Measurements from ENCODE around the gene RPL3. TPM values are rescaled to one million over a fixed set of nuclear protein-coding genes. Genes with fewer than 3 reads are reported as not detected.

RPL3 gene
- total and polyA plus RNA-seq, 2 of the 4 experiments (the other 2 are of a cell fraction), result 2,871 to 3,312 TPM

- peaks cover 8 to 56% of the 10 kb centered on the region in 2 experiments for H3K79me1 ChIP-seq (ENCODE audit: low read depth in 1 of 2, low read length in 2 of 2)
- peak overlapping the region; percentile 21; the same call in 1 of the 2 replicates for H3K18ac ChIP-seq (ENCODE audit: low read depth, low read length)
- H2AK5ac ChIP-seq (ENCODE audit: low read depth, low read length), result peak overlapping the region; percentile 87
- CTCF ChIA-PET, result interaction anchor here (1.0 to 1.2 kb wide), 2 partner anchors 9 to 139 kb away, joined by 3 read pairs; no protein-coding TSS in a partner anchor
- H3K4me2 ChIP-seq (ENCODE audit: low read depth, low read length), result peak overlapping the region; percentile 3; the same call in 1 of the 2 replicates
- peak overlapping the region; percentile 71 for H3K27ac ChIP-seq (ENCODE audit: insufficient read depth, low read length)
- peak overlapping the region; percentile 30; the same call in 1 of the 2 replicates for H3K56ac ChIP-seq (ENCODE audit: extremely low read depth, insufficient read depth, low read length)
- ATAC-seq (ENCODE audit: low read depth) (peak; percentile 1; the same call in 1 of the 2 replicates), DNase-seq (no peak)
- H4K91ac ChIP-seq (ENCODE audit: insufficient read depth, low read depth, low read length), result peak overlapping the region; percentile 87
- peak overlapping the region; percentile 86 for H2BK120ac ChIP-seq (ENCODE audit: low read depth, low read length)
- H3K27me3 ChIP-seq (ENCODE audit: control insufficient read depth, insufficient read depth, low read length), result no peaks in the 10 kb centered on the region
- H4K5ac ChIP-seq (ENCODE audit: low read depth, low read length), result no peak overlapping the region; the same call in 1 of the 2 replicates
- no CpG with 5 or more reads among the region's 18 CpGs for WGBS, 2 experiments (ENCODE audit: extremely low coverage in 2 of 2, insufficient read length in 1 of 2)
- POLR2A ChIA-PET (ENCODE audit: unreplicated experiment), result interaction anchor here (0.5 kb wide), 1 partner anchor 11 kb away, joined by 3 read pairs; no protein-coding TSS in a partner anchor
- intact Hi-C loops (cut with micrococcal nuclease) (loop anchor here (5.0 kb wide), 1 partner anchor 437 kb away; the partner anchor contains the start of gene CBX6), dilution Hi-C loops (cut with HindIII; ENCODE audit: low sequenced_read_pairs, unreplicated experiment) (no loop called here), in situ Hi-C loops (cut with MboI; ENCODE audit: low sequenced_read_pairs) (loop anchor here (10.0 kb wide), 1 partner anchor 445 kb away; no protein-coding TSS in a partner anchor)
- peak overlapping the region; percentile 98 for H3K4ac ChIP-seq (ENCODE audit: low read depth, low read length)
- peak overlapping the region; percentile 81 for H2BK20ac ChIP-seq (ENCODE audit: low read depth, low read length)
- peak overlapping the region; percentile 58 for H2AFZ ChIP-seq (replicated peaks; ENCODE audit: low read length, poor library complexity)
- peaks cover 65% of the 10 kb centered on the region for H3K36me3 ChIP-seq (ENCODE audit: control insufficient read depth, insufficient read depth, low read length)
- H3K9me3 ChIP-seq (ENCODE audit: control insufficient read depth, insufficient read depth, low read length), result no peaks in the 10 kb centered on the region
- peak overlapping the region; percentile 15; the same call in 1 of the 3 replicates for H2BK15ac ChIP-seq (ENCODE audit: low read depth, low read length)
- H3K4me1 ChIP-seq (ENCODE audit: control insufficient read depth, insufficient read depth, low read length), result peaks cover 19% of the 10 kb centered on the region
- H2BK5ac ChIP-seq (ENCODE audit: low read depth, low read length, poor library complexity, severe bottlenecking), result peak overlapping the region; percentile 81
- peaks cover 65% of the 10 kb centered on the region for H4K20me1 ChIP-seq (ENCODE audit: insufficient read depth, low read length)
- no peak for TF ChIP-seq MXI1 (IDR thresholded peaks at IDR 0.05; ENCODE audit: borderline replicate concordance, low read depth, low read length)
- no TSS peak for BruUV-seq (replicated peaks)
- peak overlapping the region in 1 of 2 experiments; percentile 83; a peak in 2 of 4 replicates for H4K8ac ChIP-seq (ENCODE audit: low read depth in 2 of 2, low read length in 2 of 2)
- peak overlapping the region; percentile 82 for H3K14ac ChIP-seq (replicated peaks; ENCODE audit: low read depth, low read length)
- no peak overlapping the region for H3K4me3 ChIP-seq (ENCODE audit: insufficient read depth, low read depth, low read length)
- H3K9ac ChIP-seq (ENCODE audit: low read depth, low read length), result 0 out of 2 replicates have a peak overlapping the region, but pooled peaks have one; percentile 13
- peaks cover 9% of the 10 kb centered on the region for H3K9me1 ChIP-seq (ENCODE audit: insufficient read depth, low read length)
- H3K23ac ChIP-seq (ENCODE audit: low read depth, low read length), result peak overlapping the region; percentile 60; the same call in 1 of the 2 replicates
- peak overlapping the region; percentile 89 for H2AK9ac ChIP-seq (replicated peaks; ENCODE audit: low read depth, low read length, poor library complexity)
Measured at GRCh38 chr22:39309364-39309861, 10.0 kb downstream of the RPL3 start.

Data from IMR-90 (cell line).